Measurements from ENCODE around the gene RPS21.
A peak's percentile ranks its signal among the peaks of the same experiment; 100 is the strongest.

DNA sequence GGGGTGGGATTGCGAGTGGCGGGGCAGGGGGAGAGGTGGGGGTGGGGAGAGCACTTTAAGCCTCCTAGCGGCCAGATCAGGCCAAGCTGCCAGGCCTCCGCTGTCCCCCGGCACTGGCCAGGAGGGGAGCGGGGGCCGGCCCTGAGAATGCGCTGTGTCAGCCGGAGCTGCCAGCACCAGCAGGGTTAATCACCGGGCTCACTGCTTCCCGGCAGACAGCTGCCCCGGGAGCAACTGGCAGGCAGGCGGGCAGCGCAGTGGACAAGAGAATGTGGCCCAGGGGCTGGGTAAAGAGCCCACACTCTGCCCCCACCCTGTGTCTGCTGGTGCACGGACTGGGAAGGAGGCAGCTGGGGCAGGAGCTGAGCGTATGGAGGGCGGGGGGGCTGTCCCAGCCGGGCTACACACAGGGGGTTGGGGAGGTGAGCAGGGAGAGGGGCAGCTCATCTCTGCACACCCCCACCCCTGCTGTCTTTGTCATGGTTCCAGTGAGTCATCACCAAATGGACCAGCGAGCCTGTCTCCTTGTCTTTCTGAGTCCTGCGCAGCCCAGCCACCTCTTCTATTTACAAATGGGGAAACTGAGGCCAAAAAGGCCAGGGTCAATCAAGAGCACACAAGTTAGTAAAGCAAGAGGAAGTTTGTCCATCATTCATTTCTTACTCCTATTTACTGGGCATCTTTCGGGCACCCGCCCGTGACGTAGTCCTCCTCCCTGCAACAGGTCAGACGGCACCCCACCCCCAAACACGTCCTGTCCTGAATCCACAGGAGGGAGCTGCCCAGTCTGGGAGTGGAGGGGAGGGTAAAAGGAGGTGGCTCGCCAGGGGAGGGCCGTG, 17.7 kb upstream of the RPS21 start:
- TF ChIP-seq JUND (IDR thresholded peaks at IDR 0.05; ENCODE audit: borderline replicate concordance, low read depth, low read length) (peak; percentile 74), JUND (tag; IDR thresholded peaks at IDR 0.05; ENCODE audit: borderline replicate concordance, low read depth, low read length) (no peak; the same call in 2 of the 3 replicates), CTCF (IDR thresholded peaks at IDR 0.05 in 2 of 3, conservative IDR thresholded peaks at IDR 0.05 in 1 of 3; ENCODE audit: insufficient read depth in 2 of 3, low read depth in 1 of 3, low read length in 3 of 3) (peak; percentile 34 to 47 (median 36); a peak in 3 of 6 replicates), ZNF274 (IDR thresholded peaks at IDR 0.05; ENCODE audit: borderline replicate concordance, low read depth, low read length) (no peak), SREBF1 (IDR thresholded peaks at IDR 0.05; ENCODE audit: borderline replicate concordance, low read depth, low read length) (no peak), POLR2A (conservative IDR thresholded peaks at IDR 0.05) (no peak), RFX1 (IDR thresholded peaks at IDR 0.05) (no peak), BHLHE40 (IDR thresholded peaks at IDR 0.05; ENCODE audit: low read length) (no peak), ZNF384 (IDR thresholded peaks at IDR 0.05; ENCODE audit: low read depth, low read length) (no peak)
- TF ChIP-seq, protein P1, sequence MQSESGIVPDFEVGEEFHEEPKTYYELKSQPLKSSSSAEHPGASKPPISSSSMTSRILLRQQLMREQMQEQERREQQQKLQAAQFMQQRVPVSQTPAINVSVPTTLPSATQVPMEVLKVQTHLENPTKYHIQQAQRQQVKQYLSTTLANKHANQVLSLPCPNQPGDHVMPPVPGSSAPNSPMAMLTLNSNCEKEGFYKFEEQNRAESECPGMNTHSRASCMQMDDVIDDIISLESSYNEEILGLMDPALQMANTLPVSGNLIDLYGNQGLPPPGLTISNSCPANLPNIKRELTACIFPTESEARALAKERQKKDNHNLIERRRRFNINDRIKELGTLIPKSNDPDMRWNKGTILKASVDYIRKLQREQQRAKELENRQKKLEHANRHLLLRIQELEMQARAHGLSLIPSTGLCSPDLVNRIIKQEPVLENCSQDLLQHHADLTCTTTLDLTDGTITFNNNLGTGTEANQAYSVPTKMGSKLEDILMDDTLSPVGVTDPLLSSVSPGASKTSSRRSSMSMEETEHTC (IDR thresholded peaks at IDR 0.05): no peak
- TF ChIP-seq, protein P2, sequence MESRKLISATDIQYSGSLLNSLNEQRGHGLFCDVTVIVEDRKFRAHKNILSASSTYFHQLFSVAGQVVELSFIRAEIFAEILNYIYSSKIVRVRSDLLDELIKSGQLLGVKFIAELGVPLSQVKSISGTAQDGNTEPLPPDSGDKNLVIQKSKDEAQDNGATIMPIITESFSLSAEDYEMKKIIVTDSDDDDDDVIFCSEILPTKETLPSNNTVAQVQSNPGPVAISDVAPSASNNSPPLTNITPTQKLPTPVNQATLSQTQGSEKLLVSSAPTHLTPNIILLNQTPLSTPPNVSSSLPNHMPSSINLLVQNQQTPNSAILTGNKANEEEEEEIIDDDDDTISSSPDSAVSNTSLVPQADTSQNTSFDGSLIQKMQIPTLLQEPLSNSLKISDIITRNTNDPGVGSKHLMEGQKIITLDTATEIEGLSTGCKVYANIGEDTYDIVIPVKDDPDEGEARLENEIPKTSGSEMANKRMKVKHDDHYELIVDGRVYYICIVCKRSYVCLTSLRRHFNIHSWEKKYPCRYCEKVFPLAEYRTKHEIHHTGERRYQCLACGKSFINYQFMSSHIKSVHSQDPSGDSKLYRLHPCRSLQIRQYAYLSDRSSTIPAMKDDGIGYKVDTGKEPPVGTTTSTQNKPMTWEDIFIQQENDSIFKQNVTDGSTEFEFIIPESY (CRISPR knock-in tag; IDR thresholded peaks at IDR 0.05): no peak
